ENCODE results near the gene ZNF256. TPM values are rescaled to one million over a fixed set of nuclear protein-coding genes. Genes with fewer than 3 reads are reported as not detected.
"Not testable (repeated sequence)": the region's sequence is repeated elsewhere in the genome, so short reads cannot be mapped to it uniquely, and the experiment has no call there.

ZNF256 gene
- polyA plus RNA-seq, 1 donor from 2014 or later, result 11.0 TPM

GRCh38 chr19:57916168-57916995 is 31.1 kb downstream of the ZNF256 start, which contains the start of gene ZNF417:
Gene ZNF417, minus strand, starts transcription at chr19:57916592. Its CDS starts 181 bp downstream, at chr19:57916411.
- H3K9me2 ChIP-seq (ENCODE audit: insufficient read depth, low read length); H3K27me3 ChIP-seq (ENCODE audit: insufficient read depth, low read depth, low read length); H3K36me3 ChIP-seq (ENCODE audit: insufficient read depth, low read length); H2AFZ ChIP-seq (ENCODE audit: low read depth, low read length); H3K9me3 ChIP-seq (ENCODE audit: low read length); H3F3A ChIP-seq (ENCODE audit: insufficient read depth, low read length, poor library complexity, severe bottlenecking); H3K79me2 ChIP-seq (replicated peaks; ENCODE audit: insufficient read depth, low read length); H4K20me1 ChIP-seq (ENCODE audit: insufficient read depth): not testable (repeated sequence)
- TF ChIP-seq SMC3 (conservative IDR thresholded peaks at IDR 0.05; ENCODE audit: poor library complexity) (peak; percentile 37), MXI1 (conservative IDR thresholded peaks at IDR 0.05; ENCODE audit: poor library complexity, severe bottlenecking) (peak; percentile 91), EP300 (conservative IDR thresholded peaks at IDR 0.05; ENCODE audit: poor library complexity, severe bottlenecking) (peak; percentile 16), CTCF (IDR thresholded peaks at IDR 0.05; ENCODE audit: poor library complexity, severe bottlenecking) (peak; percentile 44), POLR2AphosphoS5 (IDR thresholded peaks at IDR 0.05) (peak; percentile 57)
- Histone ChIP-seq H3K27ac (ENCODE audit: low read length) (peak within 1 kb of the TSS; percentile 60), H3K9ac (ENCODE audit: low read length) (peak within 1 kb of the TSS; percentile 77), H3K4me3 (ENCODE audit: low read length) (peak within 1 kb of the TSS; percentile 83), H3K4me2 (ENCODE audit: low read length) (peak within 1 kb of the TSS; percentile 68)

- Histone ChIP-seq H3K9me3 (ENCODE audit: low read length) (no peaks in the 10 kb centered on the region), H2AFZ (ENCODE audit: low read depth, low read length) (no peak overlapping the region), H3K4me2 (ENCODE audit: low read length) (no peak overlapping the region), H3K27me3 (ENCODE audit: insufficient read depth, low read depth, low read length) (no peaks in the 10 kb centered on the region), H3K9me2 (ENCODE audit: insufficient read depth, low read length) (no peaks in the 10 kb centered on the region), H3K36me3 (ENCODE audit: insufficient read depth, low read length) (no peaks in the 10 kb centered on the region), H3F3A (ENCODE audit: insufficient read depth, low read length, poor library complexity, severe bottlenecking) (no peaks in the 10 kb centered on the region), H3K27ac (ENCODE audit: low read length) (no peak overlapping the region), H3K9ac (ENCODE audit: low read length) (no peak overlapping the region), H3K79me2 (replicated peaks; ENCODE audit: insufficient read depth, low read length) (peaks cover 6% of the 10 kb centered on the region), H4K20me1 (ENCODE audit: insufficient read depth) (no peaks in the 10 kb centered on the region), H3K4me3 (ENCODE audit: low read length) (peak overlapping the region; percentile 83)
- TF ChIP-seq CTCF (IDR thresholded peaks at IDR 0.05; ENCODE audit: poor library complexity, severe bottlenecking) (no peak), TAF1 (IDR thresholded peaks at IDR 0.05; ENCODE audit: low read depth) (no peak), POLR2AphosphoS5 (IDR thresholded peaks at IDR 0.05) (no peak), REST (IDR thresholded peaks at IDR 0.05; ENCODE audit: borderline replicate concordance) (no peak), RAD21 (conservative IDR thresholded peaks at IDR 0.05) (no peak)
These were observed 33.0 kb downstream of the ZNF256 start for GRCh38 chr19:57914531-57914930.
